Measurements from ENCODE around the gene ZDHHC12. TPM values are rescaled to one million over a fixed set of nuclear protein-coding genes. Genes with fewer than 3 reads are reported as not detected.

The ZDHHC12 gene
- total and polyA plus RNA-seq, 11 donors: 5.1 to 29.8 (median 10.9) TPM

GRCh38 chr9:128689820-128690683 is 33.9 kb downstream of the ZDHHC12 start:
- peak overlapping the region in 11 of 12 donors; percentile 55 to 99 (median 67) for H3K27ac ChIP-seq
- WGBS, 4 donors: 0 to 4% (median 1%) methylated on average over 8 to 83 of the region's 83 CpGs
- peaks cover 5 to 44% (median 22%) of the 10 kb centered on the region in 12 donors for H3K4me1 ChIP-seq
- peaks cover 2 to 46% (median 40%) of the 10 kb centered on the region in 9 donors for H3K36me3 ChIP-seq
- no peak for TF ChIP-seq CTCF (IDR thresholded peaks at IDR 0.05)
- no peak for TF ChIP-seq POLR2A (IDR thresholded peaks at IDR 0.05)
- no peak for ATAC-seq
- intact Hi-C loops (cut with DNase I): loop anchor here in 5 of 10 donors (2.0 to 10.0 kb wide), 3 partner anchors 33 to 55 kb away; partner anchors contain the start of gene DYNC2I2 (in 2 of the 5)
- H3K27me3 ChIP-seq: no peaks in the 10 kb centered on the region
- H3K4me3 ChIP-seq: peak overlapping the region; percentile 58 to 96 (median 74)
- no peaks in the 10 kb centered on the region for H3K9me3 ChIP-seq
- DNase-seq: peak; percentile 46 to 63 (median 56)

GRCh38 chr9:128689293-128689774 is 34.6 kb downstream of the ZDHHC12 start:
- ATAC-seq: peak in 3 of 4 donors; percentile 2 to 47 (median 32)
- Histone ChIP-seq H3K4me1 (peaks cover 5 to 51% (median 27%) of the 10 kb centered on the region in 12 donors), H3K27me3 (no peaks in the 10 kb centered on the region), H3K4me3 (peak overlapping the region; percentile 68 to 96 (median 76)), H3K9me3 (no peaks in the 10 kb centered on the region), H3K36me3 (peaks cover 2 to 39% (median 33%) of the 10 kb centered on the region in 9 donors), H3K27ac (peak overlapping the region; percentile 89 to 99 (median 96))
- DNase-seq: peak; percentile 66 to 83 (median 70)
- intact Hi-C loops (cut with DNase I): loop anchor here in 5 of 10 donors (2.0 to 10.0 kb wide), 3 partner anchors 33 to 55 kb away; partner anchors contain the start of gene DYNC2I2 (in 2 of the 5)
- TF ChIP-seq POLR2A (IDR thresholded peaks at IDR 0.05): no peak
- TF ChIP-seq CTCF (IDR thresholded peaks at IDR 0.05): no peak
- 0 to 1% (median 0%) methylated on average over 30 to 78 of the region's 80 CpGs; no CpG with 5 or more reads in 1 of the 4 donors for WGBS, 4 donors

- ATAC-seq: peak; percentile 80 to 96 (median 92)
- intact Hi-C loops (cut with DNase I): loop anchor here in 5 of 10 donors (2.0 to 10.0 kb wide), 3 partner anchors 32 to 54 kb away; partner anchors contain the start of gene DYNC2I2 (in 2 of the 5)
- peak; percentile 59 to 97 for TF ChIP-seq POLR2A (IDR thresholded peaks at IDR 0.05)
- TF ChIP-seq CTCF (IDR thresholded peaks at IDR 0.05): no peak
These were observed 35.2 kb downstream of the ZDHHC12 start, which contains the start of gene SET for GRCh38 chr9:128688501-128689292. Gene SET, plus strand, starts transcription at chr9:128689222. Its CDS starts 361 bp downstream, at chr9:128689583.

More at GRCh38 chr9:128688501-128689292, 35.2 kb downstream of the ZDHHC12 start, which contains the start of gene SET:
- peaks cover 5 to 51% (median 27%) of the 10 kb centered on the region in 12 donors for H3K4me1 ChIP-seq
- peak; percentile 96 to 98 (median 97) for DNase-seq
- H3K9me3 ChIP-seq: no peaks in the 10 kb centered on the region
- WGBS, 4 donors: 1 to 11% (median 4%) methylated on average over 4 to 92 of the region's 93 CpGs
- H3K27me3 ChIP-seq: no peaks in the 10 kb centered on the region
- H3K4me3 ChIP-seq: peak within 1 kb of the TSS; percentile 68 to 96 (median 78)
- peaks cover 2 to 32% (median 27%) of the 10 kb centered on the region in 9 donors for H3K36me3 ChIP-seq
- peak within 1 kb of the TSS; percentile 91 to 99 (median 96) for H3K27ac ChIP-seq

Data from heart left ventricle (tissue), 16 donors.